Ishikawa (cell line): ENCODE measurements around the gene CD83.

Source experiments
- CREB1 ChIP-seq: IDR thresholded peaks from 2 replicates; pipeline ENCODE4 v1.6.1; 2012; ENCODE audit warnings: low read depth
- EGR1 ChIP-seq: IDR thresholded peaks from 2 replicates; pipeline ENCODE4 v1.6.1; 2012
- EP300 ChIP-seq: IDR thresholded peaks from 2 replicates; pipeline ENCODE4 v1.6.1; 2012; ENCODE audit warnings: borderline replicate concordance
- FOXM1 ChIP-seq: IDR thresholded peaks from 2 replicates; pipeline ENCODE4 v1.6.1; 2012; ENCODE audit warnings: low read depth, borderline replicate concordance
- MAX ChIP-seq: IDR thresholded peaks from 2 replicates; pipeline ENCODE4 v1.6.1; 2012
- REST ChIP-seq: IDR thresholded peaks from 2 replicates; pipeline ENCODE4 v1.6.1; 2012; ENCODE audit warnings: low read depth, mild to moderate bottlenecking
- TCF12 ChIP-seq: IDR thresholded peaks from 2 replicates; pipeline ENCODE4 v1.6.1; 2012; ENCODE audit warnings: low read depth
- TEAD4 ChIP-seq: IDR thresholded peaks from 2 replicates; pipeline ENCODE4 v1.6.1; 2012
- YY1 ChIP-seq: IDR thresholded peaks from 2 replicates; pipeline ENCODE4 v1.6.1; 2012; ENCODE audit warnings: low read depth

GRCh38 chr6:14143305-14143704 is 25.7 kb downstream of the CD83 start:
- TF ChIP-seq EP300 (no peak), REST (no peak), MAX (no peak), YY1 (no peak), TEAD4 (no peak), EGR1 (no peak), FOXM1 (no peak), CREB1 (no peak), TCF12 (no peak)
